HEK293 (cell line): ENCODE data around the gene SLC18B1.

Experiments
- CTCF ChIA-PET: fragments of 350-600 bp; formaldehyde crosslinking; extraction: SDS; loops from one replicate; lab custom pipeline; 2021; ENCODE audit warnings: antibody characterized with exemption; lab: Yijun Ruan, JAX
- POLR2A ChIA-PET: fragments of 300-600 bp; formaldehyde crosslinking; extraction: SDS; loops from one replicate; lab custom pipeline; 2020; ENCODE audit warnings: antibody characterized with exemption, inconsistent platforms; lab: Yijun Ruan, JAX
- H3K27ac ChIP-seq: fragments of 200-500 bp; sonication (Bioruptor generic); 2 replicates; pipeline ENCODE4 v1.5.1; 2014; ENCODE audit warnings: low read depth, low read length, control low read depth, inconsistent platforms; ENCODE audit errors: extremely low read depth
- H3K36me3 ChIP-seq, 2 experiments: fragments of 200-500 bp in 1 of 2; sonication (Bioruptor generic) in 1 of 2; 1 replicate in 1 of 2; 2 replicates in 1 of 2; pipeline ENCODE4 v1.5.1; 2014 to 2017; ENCODE audit warnings: inconsistent platforms in 2 of 2, low read length in 2 of 2; ENCODE audit not compliant: control insufficient read depth in 2 of 2, insufficient read depth in 1 of 2
- H3K4me1 ChIP-seq: fragments of 200-500 bp; sonication (Bioruptor generic); 2 replicates; pipeline ENCODE4 v1.5.1; 2014; ENCODE audit warnings: mild to moderate bottlenecking, low read length, inconsistent platforms; ENCODE audit not compliant: control insufficient read depth, insufficient read depth
- H3K4me3 ChIP-seq: 2 replicates; pipeline ENCODE4 v1.5.1; 2011; ENCODE audit warnings: low read depth, mild to moderate bottlenecking, control low read depth, low read length, moderate library complexity
- H3K9me3 ChIP-seq: fragments of 200-500 bp; sonication (Bioruptor generic); 2 replicates; pipeline ENCODE4 v1.5.1; 2014; ENCODE audit warnings: low read depth, low read length, inconsistent platforms; ENCODE audit not compliant: control insufficient read depth, insufficient read depth
- AEBP2 ChIP-seq: fragments of 450-650 bp; formaldehyde crosslinking; IDR thresholded peaks from 2 replicates; pipeline ENCODE4 v1.5.1; 2016; ENCODE audit warnings: missing biosample characterization, missing genetic modification characterization, borderline replicate concordance
- GLIS1 ChIP-seq: fragments of 450-650 bp; formaldehyde crosslinking; IDR thresholded peaks from 2 replicates; pipeline ENCODE4 v1.5.1; 2016; ENCODE audit warnings: missing biosample characterization, missing genetic modification characterization
- KLF1 ChIP-seq: fragments of 450-650 bp; formaldehyde crosslinking; IDR thresholded peaks from 2 replicates; pipeline ENCODE4 v1.5.1; 2016; ENCODE audit warnings: missing biosample characterization, missing genetic modification characterization
- KLF10 ChIP-seq: fragments of 450-650 bp; IDR thresholded peaks from 2 replicates; pipeline ENCODE4 v1.5.1; 2018; ENCODE audit warnings: missing biosample characterization, mild to moderate bottlenecking, missing genetic modification characterization
- MEIS1 ChIP-seq: sonication (generic); formaldehyde crosslinking; IDR thresholded peaks from 2 replicates; pipeline ENCODE4 v1.8.1; 2022; ENCODE audit warnings: missing genetic modification reagents, mild to moderate bottlenecking, borderline replicate concordance
- OSR2 ChIP-seq: fragments of 450-650 bp; formaldehyde crosslinking; IDR thresholded peaks from 2 replicates; pipeline ENCODE4 v1.5.1; 2016; ENCODE audit warnings: missing biosample characterization, missing genetic modification characterization
- PRDM6 ChIP-seq: fragments of 450-650 bp; formaldehyde crosslinking; IDR thresholded peaks from 2 replicates; pipeline ENCODE4 v1.5.1; 2017; ENCODE audit warnings: missing biosample characterization, missing genetic modification characterization
- RBAK ChIP-seq: fragments of 450-650 bp; formaldehyde crosslinking; IDR thresholded peaks from 2 replicates; pipeline ENCODE4 v1.5.1; 2016; ENCODE audit warnings: missing biosample characterization, missing genetic modification characterization
- REST ChIP-seq: fragments of 450-650 bp; formaldehyde crosslinking; IDR thresholded peaks from 2 replicates; pipeline ENCODE4 v1.5.1; 2016; ENCODE audit warnings: missing biosample characterization, missing genetic modification characterization
- SP3 ChIP-seq: fragments of 450-650 bp; formaldehyde crosslinking; IDR thresholded peaks from 2 replicates; pipeline ENCODE4 v1.5.1; 2016; ENCODE audit warnings: missing biosample characterization, missing genetic modification characterization
- TSHZ1 ChIP-seq: fragments of 450-650 bp; formaldehyde crosslinking; IDR thresholded peaks from 2 replicates; pipeline ENCODE4 v1.5.1; 2016; ENCODE audit warnings: missing biosample characterization, missing genetic modification characterization, borderline replicate concordance
- ZBTB20 ChIP-seq: fragments of 450-650 bp; formaldehyde crosslinking; IDR thresholded peaks from 2 replicates; pipeline ENCODE4 v1.5.1; 2016; ENCODE audit warnings: missing biosample characterization, missing genetic modification characterization
- ZBTB48 ChIP-seq: fragments of 450-650 bp; formaldehyde crosslinking; IDR thresholded peaks from 2 replicates; pipeline ENCODE4 v1.5.1; 2016; ENCODE audit warnings: missing biosample characterization, missing genetic modification characterization
- ZEB2 ChIP-seq: fragments of 450-650 bp; formaldehyde crosslinking; IDR thresholded peaks from 2 replicates; pipeline ENCODE4 v1.5.1; 2016; ENCODE audit warnings: missing biosample characterization, missing genetic modification characterization
- ZIC2 ChIP-seq: fragments of 450-650 bp; formaldehyde crosslinking; IDR thresholded peaks from 2 replicates; pipeline ENCODE4 v1.5.1; 2016; ENCODE audit warnings: missing biosample characterization, missing genetic modification characterization
- ZNF132 ChIP-seq: fragments of 450-650 bp; formaldehyde crosslinking; IDR thresholded peaks from 2 replicates; pipeline ENCODE4 v1.5.1; 2017; ENCODE audit warnings: missing biosample characterization, missing genetic modification characterization, borderline replicate concordance
- ZNF335 ChIP-seq: fragments of 450-650 bp; formaldehyde crosslinking; conservative IDR thresholded peaks from 2 replicates; pipeline ENCODE4 v1.5.1; 2016; ENCODE audit warnings: missing biosample characterization, missing genetic modification characterization
- ZNF341 ChIP-seq: fragments of 450-650 bp; formaldehyde crosslinking; IDR thresholded peaks from 2 replicates; pipeline ENCODE4; 2016; ENCODE audit warnings: low read depth, missing biosample characterization, missing genetic modification characterization
- ZNF426 ChIP-seq: fragments of 450-650 bp; formaldehyde crosslinking; IDR thresholded peaks from 2 replicates; pipeline ENCODE4 v1.5.1; 2017; ENCODE audit warnings: missing biosample characterization, missing genetic modification characterization, mild to moderate bottlenecking, inconsistent platforms, moderate library complexity
- ZNF501 ChIP-seq: fragments of 450-650 bp; formaldehyde crosslinking; IDR thresholded peaks from 2 replicates; pipeline ENCODE4 v1.5.1; 2016; ENCODE audit warnings: missing biosample characterization, missing genetic modification characterization
- ZNF560 ChIP-seq: fragments of 450-650 bp; formaldehyde crosslinking; IDR thresholded peaks from 2 replicates; pipeline ENCODE4 v1.5.1; 2017; ENCODE audit warnings: missing biosample characterization, missing genetic modification characterization, borderline replicate concordance
- ZNF585B ChIP-seq: fragments of 450-650 bp; formaldehyde crosslinking; IDR thresholded peaks from 2 replicates; pipeline ENCODE4 v1.5.1; 2016; ENCODE audit warnings: missing biosample characterization, missing genetic modification characterization
- ZNF610 ChIP-seq: fragments of 450-650 bp; formaldehyde crosslinking; IDR thresholded peaks from 2 replicates; pipeline ENCODE4 v1.5.1; 2016; ENCODE audit warnings: missing biosample characterization, missing genetic modification characterization, borderline replicate concordance
- ZNF654 ChIP-seq: fragments of 450-650 bp; formaldehyde crosslinking; IDR thresholded peaks from 2 replicates; pipeline ENCODE4 v1.5.1; 2016; ENCODE audit warnings: low read depth, missing biosample characterization, missing genetic modification characterization
- ZNF701 ChIP-seq: fragments of 450-650 bp; formaldehyde crosslinking; IDR thresholded peaks from 2 replicates; pipeline ENCODE4 v1.5.1; 2016; ENCODE audit warnings: missing biosample characterization, missing genetic modification characterization
- ZNF843 ChIP-seq: fragments of 450-650 bp; formaldehyde crosslinking; IDR thresholded peaks from 2 replicates; pipeline ENCODE4 v1.5.1; 2016; ENCODE audit warnings: missing biosample characterization, missing genetic modification characterization
- ZXDB ChIP-seq: fragments of 450-650 bp; formaldehyde crosslinking; IDR thresholded peaks from 2 replicates; pipeline ENCODE4 v1.5.1; 2016; ENCODE audit warnings: missing biosample characterization, missing genetic modification characterization

The SLC18B1 gene

GRCh38 chr6:132797951-132798868 is at the start of gene SLC18B1:
Gene SLC18B1, minus strand, starts transcription at chr6:132798637. Its CDS starts 181 bp downstream, at chr6:132798456.
- Histone ChIP-seq H3K4me1 (0 out of 2 replicates have a peak, but pooled peaks cover 2% of the 10 kb centered on the region), H3K4me3 (peak within 1 kb of the TSS; percentile 84), H3K27ac (peak within 1 kb of the TSS; percentile 67; the same call in 1 of the 2 replicates), H3K9me3 (no peaks in the 10 kb centered on the region), H3K36me3 (peaks cover 5 to 23% of the 10 kb centered on the region in 2 experiments)
- ChIA-PET POLR2A (interaction anchor here (0.5 to 2.5 kb wide), 13 partner anchors 11 to 847 kb away, joined by 3 to 40 read pairs (median 4); partner anchors contain the start of genes CCN2, RPS12 and STX7), CTCF (interaction anchor here (0.6 to 3.8 kb wide), 26 partner anchors 9 to 948 kb away, joined by 3 to 42 read pairs (median 4); no protein-coding TSS in a partner anchor)
- no peak for TF ChIP-seq ZNF132 (tag by site-specific recombination)
- TF ChIP-seq PRDM6 (tag by site-specific recombination), result no peak
- no peak for TF ChIP-seq ZNF654 (tag by site-specific recombination)
- no peak for TF ChIP-seq AEBP2 (tag by site-specific recombination)
- TF ChIP-seq GLIS1 (tag by site-specific recombination), result peak; percentile 29
- no peak for TF ChIP-seq ZNF341
- TF ChIP-seq ZBTB48, result peak; percentile 71
- peak; percentile 80 for TF ChIP-seq KLF10
- TF ChIP-seq TSHZ1 (tag by site-specific recombination), result no peak
- 0 out of 2 replicates have a peak, but pooled peaks have one; percentile 7 for TF ChIP-seq ZXDB (tag by site-specific recombination)
- peak; percentile 20; the same call in 1 of the 2 replicates for TF ChIP-seq ZEB2
- TF ChIP-seq SP3 (tag by site-specific recombination), result peak; percentile 67
- TF ChIP-seq ZNF610 (tag by site-specific recombination), result peak; percentile 53; the same call in 1 of the 2 replicates
- TF ChIP-seq ZNF335, result peak; percentile 97
- 0 out of 2 replicates have a peak, but pooled peaks have one; percentile 54 for TF ChIP-seq ZNF501 (tag by site-specific recombination)
- peak; percentile 84 for TF ChIP-seq ZIC2 (tag by site-specific recombination)
- no peak for TF ChIP-seq MEIS1 (CRISPR knock-in tag)
- 0 out of 2 replicates have a peak, but pooled peaks have one; percentile 10 for TF ChIP-seq KLF1 (tag by site-specific recombination)
- no peak for TF ChIP-seq ZNF585B (tag by site-specific recombination)
- TF ChIP-seq REST (tag by site-specific recombination), result no peak
- 0 out of 2 replicates have a peak, but pooled peaks have one; percentile 6 for TF ChIP-seq OSR2 (tag by site-specific recombination)
- no peak for TF ChIP-seq ZNF426 (tag by site-specific recombination)
- no peak for TF ChIP-seq ZNF560 (tag by site-specific recombination)
- no peak for TF ChIP-seq ZNF701 (tag by site-specific recombination)
- TF ChIP-seq ZNF843 (tag by site-specific recombination), result no peak
- peak; percentile 78 for TF ChIP-seq ZBTB20
- no peak for TF ChIP-seq RBAK (tag by site-specific recombination)
